Rectal smooth muscle tissue (tissue), 1 donor: Measurements from ENCODE around the gene AQP9.

ENCODE experiments used
- H3K27ac ChIP-seq: one replicate; pipeline ENCODE4 v1.7.0; 2013; ENCODE audit warnings: low read depth, low read length, inconsistent platforms
- H3K27me3 ChIP-seq: one replicate; pipeline ENCODE4 v1.7.0; 2013; ENCODE audit warnings: low read length; ENCODE audit not compliant: control insufficient read depth, insufficient read depth
- H3K36me3 ChIP-seq: one replicate; pipeline ENCODE4 v1.7.0; 2013; ENCODE audit warnings: low read length; ENCODE audit not compliant: control insufficient read depth, insufficient read depth
- H3K4me1 ChIP-seq: one replicate; pipeline ENCODE4 v1.7.0; 2013; ENCODE audit warnings: low read length; ENCODE audit not compliant: control insufficient read depth, insufficient read depth
- H3K4me3 ChIP-seq: one replicate; pipeline ENCODE4 v1.7.0; 2013; ENCODE audit warnings: low read length
- H3K9ac ChIP-seq: one replicate; pipeline ENCODE4 v1.7.0; 2013; ENCODE audit warnings: low read length

Gene AQP9

DNA sequence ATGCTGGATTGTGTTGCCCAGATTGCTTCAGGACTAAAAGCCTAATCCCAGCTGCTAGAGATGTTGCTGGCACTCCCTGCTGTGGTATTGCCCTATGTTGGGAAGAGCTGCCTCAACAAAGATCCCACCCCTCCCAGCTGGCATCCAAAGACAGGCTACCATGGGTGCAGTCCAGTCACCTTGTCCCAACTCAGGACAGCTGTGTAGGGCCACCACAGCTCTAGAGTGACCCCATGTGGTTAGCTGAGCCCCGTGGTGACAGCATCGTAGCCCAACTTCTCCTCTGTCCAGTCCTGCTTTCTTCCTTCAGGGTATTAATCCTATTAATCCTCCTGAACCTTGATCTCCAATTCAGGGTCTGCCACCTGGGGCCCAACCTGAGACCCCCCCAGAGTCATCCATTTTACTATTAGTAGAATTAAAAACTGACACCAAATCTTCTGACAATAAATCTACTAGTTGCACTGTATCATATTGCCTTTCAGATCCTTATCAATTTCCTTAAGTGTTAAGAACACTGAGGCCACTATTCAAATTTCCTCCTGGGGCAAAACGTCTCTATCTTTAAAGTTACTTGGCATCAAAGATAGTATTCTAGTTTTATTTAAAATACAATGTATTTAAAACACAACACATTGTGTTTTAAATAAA is 83.5 kb downstream of the AQP9 start:
- H3K27ac ChIP-seq = no peak overlapping the region
- H3K4me1 ChIP-seq = no peaks in the 10 kb centered on the region
- H3K27me3 ChIP-seq = no peaks in the 10 kb centered on the region
- H3K4me3 ChIP-seq = no peak overlapping the region
- H3K9ac ChIP-seq = no peak overlapping the region
- no peaks in the 10 kb centered on the region for H3K36me3 ChIP-seq

DNA sequence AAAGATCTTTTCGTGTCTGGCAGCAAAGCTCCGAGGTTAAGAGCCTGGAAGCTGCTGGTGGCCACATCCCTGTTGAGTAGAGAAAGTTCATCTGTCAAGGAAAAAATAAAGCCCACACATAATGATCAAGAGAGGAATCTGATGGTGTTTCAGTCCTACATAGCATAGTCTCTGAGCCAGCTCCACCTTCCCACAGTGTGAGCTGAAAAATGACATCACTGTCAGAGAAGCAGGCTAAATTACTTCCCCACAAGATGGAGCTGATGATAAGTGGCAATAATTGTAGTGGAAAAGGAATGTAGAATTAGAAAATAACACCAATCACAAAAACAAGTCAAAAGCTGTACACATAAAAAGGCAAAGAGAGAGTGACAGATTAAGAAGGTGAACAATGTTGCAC is 84.5 kb downstream of the AQP9 start:
- no peak overlapping the region for H3K27ac ChIP-seq
- no peaks in the 10 kb centered on the region for H3K27me3 ChIP-seq
- H3K9ac ChIP-seq = no peak overlapping the region
- no peaks in the 10 kb centered on the region for H3K4me1 ChIP-seq
- no peak overlapping the region for H3K4me3 ChIP-seq
- no peaks in the 10 kb centered on the region for H3K36me3 ChIP-seq

DNA sequence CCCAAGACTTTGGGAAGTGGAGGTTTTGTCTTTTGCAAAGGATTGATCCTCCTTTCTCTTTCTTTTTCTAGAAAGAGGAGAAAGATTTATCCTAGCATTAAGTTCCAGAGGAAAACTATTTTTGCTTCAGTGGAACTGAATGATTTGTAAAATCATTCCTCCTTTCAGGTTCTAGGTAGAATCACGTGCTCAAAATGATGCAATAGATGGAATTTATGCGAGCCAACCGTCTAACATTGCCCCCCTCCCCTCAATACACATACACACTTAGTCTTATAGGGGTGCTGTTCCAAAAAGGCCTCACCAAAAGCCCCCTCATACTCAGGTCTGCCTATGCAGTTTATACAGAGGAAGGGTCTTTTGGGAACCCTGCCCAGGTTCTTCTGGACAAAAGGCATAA is 85.3 kb downstream of the AQP9 start:
- no peaks in the 10 kb centered on the region for H3K27me3 ChIP-seq
- H3K9ac ChIP-seq = no peak overlapping the region
- no peaks in the 10 kb centered on the region for H3K36me3 ChIP-seq
- no peak overlapping the region for H3K4me3 ChIP-seq
- no peaks in the 10 kb centered on the region for H3K4me1 ChIP-seq
- no peak overlapping the region for H3K27ac ChIP-seq

DNA sequence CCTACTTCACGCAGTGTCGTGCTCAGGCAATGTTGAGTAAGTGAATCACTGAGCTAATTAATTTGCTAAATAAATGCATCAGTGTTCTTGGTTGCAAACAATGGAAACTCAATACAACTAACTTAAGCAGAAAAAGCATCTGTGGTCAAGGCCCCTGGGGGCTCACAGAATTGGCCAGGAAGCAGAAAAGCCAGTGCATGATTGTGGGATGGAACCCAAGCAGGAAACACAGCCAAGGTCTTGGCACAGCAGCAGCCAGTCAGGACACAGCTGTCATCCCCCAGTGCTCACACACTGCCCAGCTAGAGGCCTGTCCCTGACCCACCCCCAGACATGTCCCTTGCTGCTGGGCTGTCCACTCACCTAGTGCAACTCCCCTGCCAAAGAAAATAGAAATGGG is 85.9 kb downstream of the AQP9 start:
- H3K27ac ChIP-seq = no peak overlapping the region
- H3K27me3 ChIP-seq = no peaks in the 10 kb centered on the region
- H3K36me3 ChIP-seq = no peaks in the 10 kb centered on the region
- no peak overlapping the region for H3K9ac ChIP-seq
- no peak overlapping the region for H3K4me3 ChIP-seq
- H3K4me1 ChIP-seq = peaks cover 4% of the 10 kb centered on the region

DNA sequence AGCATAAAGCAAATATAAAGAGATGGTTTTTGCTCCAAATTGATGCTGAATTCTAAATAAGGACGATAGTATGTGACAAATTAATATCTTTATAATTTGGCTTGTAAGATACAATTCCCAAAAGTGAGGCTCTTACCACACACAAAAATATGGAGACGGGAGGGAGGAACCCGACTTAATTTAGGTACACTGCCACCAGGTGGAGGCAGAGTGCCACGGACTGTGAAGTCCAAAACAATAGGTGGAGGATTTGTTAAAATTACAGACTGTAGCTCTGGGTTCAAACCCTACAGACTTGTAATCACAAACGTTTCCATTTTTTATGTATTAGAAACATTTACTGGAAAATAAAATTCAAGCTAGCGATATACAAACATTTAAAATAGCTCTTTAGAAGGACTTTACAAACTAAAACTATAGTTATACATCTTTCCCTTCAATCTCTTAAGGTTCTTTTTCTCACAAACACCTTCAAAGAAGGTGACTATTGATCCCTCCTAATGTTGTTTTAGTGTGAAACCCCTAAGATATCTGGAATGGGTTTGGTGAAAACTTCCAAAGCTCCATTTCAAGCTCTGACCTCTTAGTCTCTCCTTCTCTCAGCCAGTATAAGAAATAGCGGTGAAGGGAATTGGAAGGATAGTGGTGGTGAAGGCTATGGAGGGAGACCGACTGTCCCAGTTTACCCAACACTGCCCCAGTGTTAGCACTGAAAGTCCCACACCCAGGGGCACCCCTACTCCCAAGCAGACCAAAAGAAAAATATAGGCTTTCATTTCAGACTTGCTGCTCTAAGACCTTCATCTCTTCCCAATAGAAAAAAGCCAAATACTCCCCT is 89.7 kb downstream of the AQP9 start:
- no peak overlapping the region for H3K4me3 ChIP-seq
- no peak overlapping the region for H3K27ac ChIP-seq
- H3K27me3 ChIP-seq = no peaks in the 10 kb centered on the region
- no peak overlapping the region for H3K9ac ChIP-seq
- H3K4me1 ChIP-seq = peaks cover 4% of the 10 kb centered on the region
- H3K36me3 ChIP-seq = no peaks in the 10 kb centered on the region

DNA sequence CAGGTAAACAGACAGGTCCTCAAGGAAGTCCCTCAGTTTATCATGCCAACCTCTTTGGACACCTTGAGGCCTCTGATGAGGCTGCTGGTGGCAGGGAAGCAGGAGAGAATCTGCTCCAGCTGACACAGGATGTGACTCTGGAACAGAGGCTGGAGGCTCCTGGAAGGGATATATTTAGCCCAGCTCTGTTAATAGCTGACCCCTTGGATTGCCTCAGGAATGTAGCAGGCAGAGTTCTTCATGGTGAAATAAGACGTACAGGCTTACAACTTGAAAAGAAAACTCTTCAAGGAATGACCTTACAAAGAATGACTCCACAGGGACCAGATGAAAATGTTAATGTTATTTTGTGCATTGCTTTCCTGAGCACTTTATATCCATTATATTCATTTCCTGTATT is 90.5 kb downstream of the AQP9 start:
- H3K4me1 ChIP-seq = peaks cover 4% of the 10 kb centered on the region
- H3K36me3 ChIP-seq = no peaks in the 10 kb centered on the region
- no peaks in the 10 kb centered on the region for H3K27me3 ChIP-seq
- H3K27ac ChIP-seq = no peak overlapping the region
- H3K9ac ChIP-seq = no peak overlapping the region
- H3K4me3 ChIP-seq = no peak overlapping the region

DNA sequence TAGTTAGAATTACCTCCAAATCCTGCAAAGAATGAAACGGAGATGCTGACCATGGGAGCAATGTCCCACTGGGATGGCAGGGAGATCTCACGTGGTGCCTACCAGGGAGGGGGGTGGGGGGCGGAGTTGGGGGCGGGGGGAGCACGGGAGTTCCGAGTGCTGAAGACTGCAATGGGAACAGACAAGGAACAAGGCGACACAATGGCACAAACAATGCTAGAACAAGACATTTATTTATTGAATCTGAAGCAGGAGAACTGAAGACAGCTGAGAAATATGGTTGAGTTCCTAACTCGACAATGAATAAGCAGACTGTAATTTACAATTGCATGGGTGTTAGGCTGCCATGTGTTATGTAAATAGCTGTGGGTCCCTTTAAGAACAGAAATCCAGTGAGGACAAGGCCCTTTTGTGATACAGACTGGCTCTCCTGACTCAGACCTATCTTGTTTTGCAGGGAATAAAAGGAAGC is 91.2 kb downstream of the AQP9 start:
- Histone ChIP-seq H3K4me1 (peaks cover 4% of the 10 kb centered on the region), H3K9ac (no peak overlapping the region), H3K27me3 (no peaks in the 10 kb centered on the region), H3K4me3 (no peak overlapping the region), H3K27ac (no peak overlapping the region), H3K36me3 (no peaks in the 10 kb centered on the region)

DNA sequence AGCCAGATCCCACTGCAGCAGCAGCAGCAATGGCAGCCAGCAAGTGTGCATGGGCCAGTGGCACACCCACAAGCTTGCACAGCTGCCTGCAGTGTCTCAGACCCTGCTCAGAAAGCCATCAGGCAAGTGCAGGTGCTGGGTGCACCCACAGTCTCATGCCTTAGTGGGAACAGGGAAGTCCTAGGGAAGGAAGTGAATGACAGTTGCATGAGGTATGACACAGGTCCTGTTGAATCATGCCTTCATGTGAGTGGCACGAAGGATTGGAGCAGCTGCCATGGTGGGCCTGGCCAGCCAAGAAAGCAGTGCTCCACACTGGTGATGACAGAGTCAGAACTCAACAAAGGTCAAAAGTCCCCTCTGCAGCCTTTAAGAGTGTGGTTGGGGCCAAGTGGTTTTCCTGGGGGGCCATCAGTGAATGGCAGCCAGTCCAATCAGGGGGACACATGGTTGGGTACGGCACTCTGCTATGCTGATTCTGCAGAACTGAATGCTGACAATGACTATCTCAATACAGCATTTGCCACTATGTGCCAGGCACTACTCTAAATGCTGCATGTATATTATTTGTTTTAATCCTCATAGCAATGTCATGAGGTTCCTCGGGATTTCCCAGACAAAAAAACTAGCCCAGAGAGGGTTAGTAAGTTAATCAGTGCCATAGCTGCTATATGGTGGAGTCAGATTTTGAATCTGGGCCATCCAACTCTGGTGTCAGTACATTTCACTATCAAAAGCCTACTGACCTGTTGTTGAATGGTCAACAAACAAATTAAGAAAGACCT is 94.3 kb downstream of the AQP9 start:
- no peak overlapping the region for H3K4me3 ChIP-seq
- H3K27me3 ChIP-seq = no peaks in the 10 kb centered on the region
- H3K9ac ChIP-seq = no peak overlapping the region
- H3K4me1 ChIP-seq = peaks cover 4% of the 10 kb centered on the region
- H3K27ac ChIP-seq = no peak overlapping the region
- no peaks in the 10 kb centered on the region for H3K36me3 ChIP-seq

DNA sequence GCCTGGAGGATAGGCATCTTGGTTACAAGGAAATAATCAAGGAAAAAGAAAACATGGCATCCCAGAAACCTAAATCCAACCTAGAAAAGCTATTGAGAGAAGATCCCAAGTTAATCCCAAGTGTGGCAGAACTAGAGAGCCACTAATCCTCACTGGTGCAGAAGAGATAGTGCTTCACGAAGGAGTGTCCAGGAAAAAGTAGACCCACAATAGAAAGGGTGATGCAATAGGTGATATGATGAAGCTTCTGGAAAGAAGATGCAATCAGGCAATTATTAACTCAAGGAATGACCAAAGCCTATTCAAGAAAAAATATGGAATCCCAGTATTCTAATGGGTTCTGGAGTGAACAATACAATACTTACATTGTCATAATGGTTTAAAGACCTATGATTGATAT is 95.2 kb downstream of the AQP9 start:
- Histone ChIP-seq H3K4me3 (no peak overlapping the region), H3K27me3 (no peaks in the 10 kb centered on the region), H3K27ac (no peak overlapping the region), H3K36me3 (no peaks in the 10 kb centered on the region), H3K9ac (no peak overlapping the region), H3K4me1 (peaks cover 4% of the 10 kb centered on the region)
